Endothelial cell (in vitro differentiated cells): ENCODE results near the gene PIK3AP1. TPM values are rescaled to one million over a fixed set of nuclear protein-coding genes. Genes with fewer than 3 reads are reported as not detected.

Experiments
- DNase-seq: peaks from one replicate; pipeline ENCODE4 v3.0.0; 2021; ENCODE audit warnings: low spot score
- H3K27ac Mint-ChIP-seq: one replicate; pipeline ENCODE4 v1.8.0; 2021; ENCODE audit warnings: mixed read lengths, inconsistent platforms; ENCODE audit not compliant: unreplicated experiment
- H3K27me3 Mint-ChIP-seq: one replicate; pipeline ENCODE4 v1.8.0; 2021; ENCODE audit warnings: mild to moderate bottlenecking, moderate library complexity, mixed read lengths, inconsistent platforms; ENCODE audit not compliant: unreplicated experiment
- H3K36me3 Mint-ChIP-seq: one replicate; pipeline ENCODE4 v1.8.0; 2021; ENCODE audit warnings: mild to moderate bottlenecking, low read depth, mixed read lengths, inconsistent platforms; ENCODE audit not compliant: unreplicated experiment
- H3K4me1 Mint-ChIP-seq: one replicate; pipeline ENCODE4 v1.8.0; 2021; ENCODE audit warnings: mild to moderate bottlenecking, mixed read lengths, inconsistent platforms; ENCODE audit not compliant: unreplicated experiment
- H3K4me3 Mint-ChIP-seq: one replicate; pipeline ENCODE4 v1.8.0; 2021; ENCODE audit warnings: mild to moderate bottlenecking, mixed read lengths, inconsistent platforms; ENCODE audit not compliant: unreplicated experiment
- H3K9me3 Mint-ChIP-seq: one replicate; pipeline ENCODE4 v1.8.0; 2021; ENCODE audit warnings: mixed read lengths, inconsistent platforms; ENCODE audit not compliant: unreplicated experiment
- total RNA-seq: library from RNA; stranded (reverse); fragmentation: NEBNext Ultra II Directional; extraction: Animal tissue kit (Norgen Biotek cat#: 25700); gene quantifications from one replicate; pipeline ENCODE4 v1.2.1, GENCODE V29; 2021; ENCODE audit not compliant: unreplicated experiment
- TF ChIP-seq, protein P1 (sequence below): fragments of 200-600 bp; sonication (generic); IDR thresholded peaks from one replicate; pipeline ENCODE4 v1.5.0; 2021; ENCODE audit warnings: antibody characterized with exemption; ENCODE audit not compliant: unreplicated experiment

PIK3AP1 gene
- total RNA-seq, 1 donor from 2014 or later, result 9.0 TPM

DNA sequence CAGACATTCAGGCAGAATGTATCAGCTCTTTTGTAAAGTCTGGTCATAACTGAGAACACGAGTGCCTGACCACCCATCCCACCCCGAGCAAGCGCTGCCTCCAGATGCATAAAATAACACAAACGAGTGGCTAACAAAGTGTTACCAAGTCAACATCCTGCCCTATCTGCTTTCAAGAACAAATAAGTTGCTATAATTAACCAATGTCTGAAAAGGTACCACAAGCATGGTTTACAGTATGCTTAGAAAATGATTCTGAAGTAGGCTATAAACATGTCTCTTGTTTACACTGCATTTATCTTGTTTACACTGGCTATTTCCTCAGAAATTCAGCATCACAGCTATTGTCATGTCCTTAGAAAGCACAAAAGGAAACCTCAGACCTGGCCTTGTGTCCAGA, 49.5 kb downstream of the PIK3AP1 start:
- Mint-ChIP-seq H3K4me1 (peaks cover 27% of the 10 kb centered on the region), H3K4me3 (no peak overlapping the region)

DNA sequence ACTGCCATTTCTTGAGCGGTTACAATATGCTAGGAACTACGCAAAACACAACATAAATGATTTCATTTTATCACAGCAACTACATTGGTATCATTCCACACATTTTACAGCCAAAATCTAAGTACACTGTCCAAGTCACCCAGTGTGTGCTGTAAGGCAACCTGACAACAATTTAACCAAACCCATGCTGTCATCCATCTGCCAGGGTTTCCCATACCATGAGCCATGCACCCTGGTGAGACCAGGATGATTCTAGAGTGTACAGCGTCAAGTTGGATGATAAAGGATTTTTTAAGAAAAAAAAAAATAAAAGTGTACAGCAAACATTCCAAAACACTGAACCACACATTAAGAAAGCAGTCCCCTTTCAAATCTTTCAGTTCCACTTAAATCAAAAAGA, 52.9 kb downstream of the PIK3AP1 start:
- TF ChIP-seq, protein P1, sequence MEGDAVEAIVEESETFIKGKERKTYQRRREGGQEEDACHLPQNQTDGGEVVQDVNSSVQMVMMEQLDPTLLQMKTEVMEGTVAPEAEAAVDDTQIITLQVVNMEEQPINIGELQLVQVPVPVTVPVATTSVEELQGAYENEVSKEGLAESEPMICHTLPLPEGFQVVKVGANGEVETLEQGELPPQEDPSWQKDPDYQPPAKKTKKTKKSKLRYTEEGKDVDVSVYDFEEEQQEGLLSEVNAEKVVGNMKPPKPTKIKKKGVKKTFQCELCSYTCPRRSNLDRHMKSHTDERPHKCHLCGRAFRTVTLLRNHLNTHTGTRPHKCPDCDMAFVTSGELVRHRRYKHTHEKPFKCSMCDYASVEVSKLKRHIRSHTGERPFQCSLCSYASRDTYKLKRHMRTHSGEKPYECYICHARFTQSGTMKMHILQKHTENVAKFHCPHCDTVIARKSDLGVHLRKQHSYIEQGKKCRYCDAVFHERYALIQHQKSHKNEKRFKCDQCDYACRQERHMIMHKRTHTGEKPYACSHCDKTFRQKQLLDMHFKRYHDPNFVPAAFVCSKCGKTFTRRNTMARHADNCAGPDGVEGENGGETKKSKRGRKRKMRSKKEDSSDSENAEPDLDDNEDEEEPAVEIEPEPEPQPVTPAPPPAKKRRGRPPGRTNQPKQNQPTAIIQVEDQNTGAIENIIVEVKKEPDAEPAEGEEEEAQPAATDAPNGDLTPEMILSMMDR, result no peak
- no peak for DNase-seq
- H3K27me3 Mint-ChIP-seq, result no peaks in the 10 kb centered on the region
- H3K4me3 Mint-ChIP-seq, result no peak overlapping the region
- H3K27ac Mint-ChIP-seq, result no peak overlapping the region
- H3K9me3 Mint-ChIP-seq, result no peaks in the 10 kb centered on the region
- H3K4me1 Mint-ChIP-seq, result peaks cover 25% of the 10 kb centered on the region
- no peaks in the 10 kb centered on the region for H3K36me3 Mint-ChIP-seq

More for the DNA sequence above, 49.5 kb downstream of the PIK3AP1 start:
- H3K27ac Mint-ChIP-seq, result no peak overlapping the region
- DNase-seq, result no peak
- H3K36me3 Mint-ChIP-seq, result no peaks in the 10 kb centered on the region
- TF ChIP-seq, protein P1, result no peak
- H3K9me3 Mint-ChIP-seq, result no peaks in the 10 kb centered on the region
- peaks cover 1% of the 10 kb centered on the region for H3K27me3 Mint-ChIP-seq

DNA sequence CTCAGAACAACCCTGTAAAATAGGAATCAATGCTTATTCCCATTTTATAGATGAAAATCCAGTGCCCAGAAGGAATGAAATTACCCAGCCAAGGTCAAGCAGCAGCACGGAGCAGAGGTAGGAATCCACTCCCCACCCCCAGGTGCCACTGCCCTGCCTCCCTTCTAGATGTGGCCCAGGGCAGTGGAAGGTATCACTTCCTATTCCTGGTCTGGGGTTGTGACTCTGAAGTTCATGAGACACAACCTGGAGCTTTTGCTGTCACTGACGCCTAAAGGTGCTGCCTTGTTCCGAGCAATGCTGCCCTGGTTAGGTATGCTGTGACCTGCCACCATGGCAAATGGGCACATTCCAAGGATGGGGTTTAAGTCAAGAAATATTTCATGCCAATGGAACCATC, 53.6 kb downstream of the PIK3AP1 start:
- Mint-ChIP-seq H3K9me3 (no peaks in the 10 kb centered on the region), H3K36me3 (no peaks in the 10 kb centered on the region), H3K27me3 (no peaks in the 10 kb centered on the region), H3K4me1 (peaks cover 25% of the 10 kb centered on the region), H3K4me3 (no peak overlapping the region), H3K27ac (no peak overlapping the region)
- DNase-seq, result no peak
- TF ChIP-seq, protein P1, result no peak

DNA sequence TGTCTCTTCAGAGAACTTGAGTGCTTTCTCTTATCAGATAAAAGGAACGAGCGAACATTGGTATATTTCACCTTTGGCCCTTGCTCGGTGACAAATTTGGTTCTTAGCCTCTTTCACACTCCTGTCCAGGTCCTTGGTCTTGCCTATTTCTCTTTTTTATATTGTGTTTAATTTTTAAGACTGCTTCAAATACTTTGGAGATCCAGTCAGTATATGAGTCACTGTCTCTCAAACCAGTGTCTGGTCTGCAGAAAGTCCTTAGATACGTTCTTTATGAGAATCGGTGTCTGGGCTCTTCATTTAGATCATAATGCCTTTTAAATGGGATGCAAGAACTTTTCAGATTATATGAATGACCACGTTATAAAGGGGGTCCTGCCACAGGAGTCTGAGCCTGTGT, 55.0 kb downstream of the PIK3AP1 start:
- TF ChIP-seq, protein P1, result no peak
- H3K27me3 Mint-ChIP-seq, result no peaks in the 10 kb centered on the region
- H3K36me3 Mint-ChIP-seq, result no peaks in the 10 kb centered on the region
- DNase-seq, result no peak
- no peak overlapping the region for H3K27ac Mint-ChIP-seq
- peaks cover 25% of the 10 kb centered on the region for H3K4me1 Mint-ChIP-seq
- H3K9me3 Mint-ChIP-seq, result no peaks in the 10 kb centered on the region
- H3K4me3 Mint-ChIP-seq, result no peak overlapping the region

DNA sequence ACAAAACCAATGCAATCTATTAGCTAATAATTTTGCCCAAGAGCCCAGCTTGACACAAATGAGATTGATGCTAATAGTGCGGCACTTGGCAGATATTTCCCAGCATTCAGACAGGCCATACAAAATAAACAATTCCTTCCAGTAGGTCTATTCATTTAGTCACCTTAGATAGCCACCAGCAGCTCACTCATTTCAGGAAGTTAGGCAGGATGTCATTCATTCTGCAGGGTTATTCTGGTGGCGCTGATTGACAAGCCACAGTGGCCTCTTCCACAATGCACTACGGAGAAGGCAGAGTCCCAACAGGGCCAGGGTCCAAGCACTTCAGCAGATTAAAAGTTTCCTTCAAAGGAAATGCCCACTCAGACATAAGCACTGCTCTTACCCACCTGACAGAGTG, 55.8 kb downstream of the PIK3AP1 start:
- DNase-seq, result peak; percentile 18
- TF ChIP-seq, protein P1, result no peak
- Mint-ChIP-seq H3K27me3 (no peaks in the 10 kb centered on the region), H3K27ac (peak overlapping the region; percentile 36), H3K36me3 (no peaks in the 10 kb centered on the region), H3K4me1 (peaks cover 25% of the 10 kb centered on the region), H3K9me3 (no peaks in the 10 kb centered on the region), H3K4me3 (no peak overlapping the region)
